GM20000 (cell line): ENCODE results near the gene CCDC157.

Experiments
- DNase-seq: peaks from one replicate; pipeline ENCODE4 v3.0.0; 2012; ENCODE audit warnings: low spot score
- CTCF ChIP-seq: IDR thresholded peaks from 2 replicates; pipeline ENCODE4 v1.5.1; 2012; ENCODE audit warnings: mild to moderate bottlenecking, control low read depth; ENCODE audit errors: extremely low read depth, missing control alignments

The CCDC157 gene

DNA sequence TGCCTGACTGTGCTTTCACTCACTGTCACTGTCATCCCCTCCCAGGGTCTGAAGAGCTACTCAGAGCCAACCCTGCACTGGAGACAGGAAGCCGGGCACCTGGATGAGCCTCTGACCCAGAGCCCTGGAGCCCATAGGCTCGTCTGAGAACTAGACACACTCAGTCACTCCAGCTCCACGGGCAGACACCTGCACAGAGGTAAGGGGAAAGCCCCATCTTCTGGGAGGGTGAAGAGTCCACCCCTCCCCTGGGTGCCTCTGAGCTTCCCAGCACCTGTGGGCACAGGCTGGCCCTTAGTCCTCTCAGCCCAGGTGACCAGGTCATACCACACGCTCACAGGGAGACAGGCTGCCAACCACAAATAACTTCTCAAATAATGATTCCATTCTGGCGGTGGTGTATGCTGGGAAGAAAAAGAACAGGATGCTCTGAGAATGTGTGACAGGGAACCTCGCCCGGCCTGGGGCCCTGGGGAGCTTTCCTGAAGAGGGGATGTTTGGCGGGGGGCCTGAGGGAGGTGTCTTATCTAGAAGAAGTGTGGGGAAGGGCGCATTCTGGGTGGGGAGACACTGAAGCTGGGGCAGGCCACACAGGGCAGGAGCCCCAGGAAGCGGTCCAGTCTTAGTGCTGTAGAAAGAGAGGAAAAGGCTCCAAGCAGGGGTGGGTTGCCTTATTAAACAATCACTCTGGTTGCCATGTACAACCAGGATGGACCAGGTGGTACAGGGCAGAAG lies 5.3 kb downstream of the CCDC157 start:
- TF ChIP-seq CTCF = no peak
- no peak for DNase-seq

DNA sequence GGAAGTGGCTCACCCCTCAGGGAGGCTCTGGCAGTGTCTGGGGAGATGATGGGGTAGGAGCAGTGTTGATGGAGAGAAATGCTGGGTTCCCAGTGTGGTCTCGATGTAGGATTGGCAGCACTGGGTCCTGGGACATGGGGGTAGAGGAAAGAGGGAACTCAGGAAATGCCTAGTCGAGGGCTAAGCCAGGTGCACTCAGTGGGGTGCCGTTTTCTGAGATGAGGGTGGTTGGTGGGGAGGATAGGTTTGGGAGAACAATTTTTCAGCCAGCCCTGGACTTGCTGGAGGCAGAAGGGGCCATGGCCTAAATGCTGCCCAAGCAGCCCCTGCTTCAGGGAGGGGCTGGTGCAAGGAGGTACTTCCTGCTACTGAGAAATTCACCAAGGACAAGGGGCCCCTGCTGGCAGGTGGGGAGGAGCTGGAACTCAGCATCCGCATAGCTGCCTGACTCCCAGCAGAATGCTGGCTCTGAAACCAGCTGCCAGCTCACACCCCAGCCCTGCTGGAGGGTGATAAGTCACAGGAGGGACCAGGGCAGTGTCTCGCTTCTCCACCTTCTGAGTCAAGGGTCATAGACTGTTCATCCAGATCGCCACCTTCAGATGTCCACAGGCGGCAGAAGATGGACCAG lies 6.0 kb downstream of the CCDC157 start:
- no peak for DNase-seq
- no peak for TF ChIP-seq CTCF

- no peak for DNase-seq
- TF ChIP-seq CTCF = no peak
Observed at GRCh38 chr22:30365891-30366290, 9.1 kb downstream of the CCDC157 start.

GRCh38 chr22:30368420-30368819 lies 11.6 kb downstream of the CCDC157 start:
- TF ChIP-seq CTCF = no peak
- DNase-seq = no peak

DNA sequence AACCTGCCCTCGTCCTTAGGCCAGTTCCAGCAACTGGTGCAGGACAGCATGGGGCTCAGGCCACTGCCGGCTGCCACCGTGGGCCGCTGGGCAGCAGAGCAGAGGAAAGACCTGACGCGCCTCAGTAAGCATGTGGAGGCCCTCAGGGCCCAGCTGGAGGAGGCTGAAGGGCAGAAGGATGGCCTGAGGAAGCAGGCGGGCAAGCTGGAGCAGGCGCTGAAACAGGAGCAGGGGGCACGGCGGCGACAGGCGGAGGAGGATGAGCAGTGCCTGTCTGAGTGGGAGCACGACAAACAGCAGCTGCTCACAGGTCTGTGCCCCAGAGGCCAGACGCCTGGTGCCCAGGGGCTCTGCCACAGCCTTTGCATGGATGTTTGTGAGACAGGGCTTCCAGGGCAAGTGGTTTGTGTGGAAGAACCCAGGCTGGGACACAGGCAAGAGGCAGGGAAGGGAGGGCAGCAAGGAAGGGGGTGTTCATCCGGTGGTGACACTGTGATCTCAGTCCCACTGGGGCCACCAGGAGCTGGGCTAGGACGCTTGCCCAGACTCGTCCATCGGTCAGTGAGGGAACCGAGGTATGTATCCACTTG lies 13.9 kb downstream of the CCDC157 start:
- DNase-seq = no peak
- TF ChIP-seq CTCF = no peak

GRCh38 chr22:30371321-30371720 lies 14.5 kb downstream of the CCDC157 start:
- no peak for DNase-seq
- no peak for TF ChIP-seq CTCF

DNA sequence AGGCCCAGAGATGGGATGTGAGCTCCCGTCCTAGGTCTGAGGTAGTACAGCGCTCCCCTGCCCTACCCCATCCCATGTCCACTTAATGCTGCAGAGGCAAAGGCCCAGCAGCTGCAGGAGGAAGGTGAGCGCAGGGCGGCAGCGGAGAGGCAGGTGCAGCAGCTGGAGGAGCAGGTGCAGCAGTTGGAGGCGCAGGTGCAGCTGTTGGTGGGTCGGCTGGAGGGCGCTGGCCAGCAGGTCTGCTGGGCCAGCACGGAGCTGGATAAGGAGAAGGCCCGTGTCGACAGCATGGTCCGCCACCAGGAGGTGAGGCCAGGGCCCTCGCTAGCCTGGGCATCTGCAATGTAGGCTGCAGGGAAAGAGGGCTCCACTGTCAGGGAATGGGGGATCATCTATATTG lies 15.2 kb downstream of the CCDC157 start:
- no peak for DNase-seq
- TF ChIP-seq CTCF = no peak
